Measurements from ENCODE around the gene C1orf74.

The C1orf74 gene

DNA sequence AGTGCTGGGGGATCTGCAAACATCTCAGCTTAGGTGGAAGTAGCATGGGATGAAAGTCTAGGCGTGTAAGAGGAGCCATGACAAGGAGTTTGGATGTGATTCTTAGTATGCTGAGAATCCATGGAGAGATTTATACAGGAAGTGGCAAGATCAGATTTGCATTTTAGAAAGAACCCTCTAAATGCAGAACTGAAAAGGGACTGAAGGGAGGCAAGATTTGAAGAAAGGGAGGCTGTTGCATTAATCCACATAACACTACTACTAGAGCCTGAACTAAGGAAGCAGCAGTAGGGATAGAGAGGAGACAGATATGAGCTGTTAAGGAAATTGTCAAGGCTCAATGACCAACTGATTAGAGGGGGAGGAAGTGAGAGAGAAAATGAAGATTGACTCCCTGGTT is 9.8 kb downstream of the C1orf74 start:
- Histone ChIP-seq H3K27ac (ENCODE audit: low read depth, low read length) (no peak overlapping the region), H2BK15ac (replicated peaks; ENCODE audit: low read depth) (no peak overlapping the region), H3K18ac (ENCODE audit: low read length) (no peak overlapping the region), H3K4ac (ENCODE audit: low read depth, low read length) (no peak overlapping the region), H3K9ac (ENCODE audit: low read length) (no peak overlapping the region), H3K36me3 (ENCODE audit: control insufficient read depth, insufficient read depth, low read length) (no peaks in the 10 kb centered on the region), H2BK5ac (ENCODE audit: low read length) (no peak overlapping the region), H3K79me2 (ENCODE audit: control insufficient read depth, insufficient read depth, low read length) (no peaks in the 10 kb centered on the region), H3K56ac (ENCODE audit: low read length) (no peak overlapping the region), H3K4me1 (ENCODE audit: control insufficient read depth, low read depth, low read length) (no peaks in the 10 kb centered on the region), H4K8ac (ENCODE audit: low read depth, low read length) (no peak overlapping the region), H2BK120ac (ENCODE audit: low read depth, low read length) (no peak overlapping the region), H3K4me2 (ENCODE audit: low read length) (no peak overlapping the region), H3K4me3 (ENCODE audit: low read length) (no peak overlapping the region), H3K23ac (ENCODE audit: low read length) (no peak overlapping the region), H3K79me1 (ENCODE audit: low read length) (no peaks in the 10 kb centered on the region), H2AK5ac (ENCODE audit: low read length) (no peak overlapping the region), H4K5ac (ENCODE audit: low read length) (no peak overlapping the region), H3K27me3 (ENCODE audit: insufficient read depth, low read length, poor library complexity) (no peaks in the 10 kb centered on the region)
- DNase-seq, result no peak
- no CpG with 5 or more reads among the region's 1 CpG for WGBS (ENCODE audit: extremely low coverage, insufficient coverage, low lambda C conversion rate)

DNA sequence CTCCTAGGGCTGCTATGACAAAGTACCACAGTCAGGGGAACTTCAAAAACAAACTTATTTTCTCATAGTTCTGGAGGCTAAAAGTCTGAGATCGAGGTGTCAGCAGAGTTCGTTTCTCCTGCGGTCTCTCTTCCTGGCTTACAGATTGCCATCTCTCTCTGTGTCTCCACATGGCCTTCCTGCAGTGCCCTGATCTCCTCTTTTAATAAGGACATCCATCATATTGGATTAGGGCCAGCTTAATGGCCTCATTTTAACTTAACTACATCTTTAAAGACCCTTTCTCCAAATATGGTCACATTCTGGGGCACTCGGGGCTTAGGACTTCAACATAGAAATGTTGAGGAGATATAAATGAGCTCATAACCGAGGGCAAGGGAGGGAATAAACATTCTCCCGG is 12.2 kb downstream of the C1orf74 start:
- no peak overlapping the region for H3K4me2 ChIP-seq (ENCODE audit: low read length)
- H3K79me1 ChIP-seq (ENCODE audit: low read length), result no peaks in the 10 kb centered on the region
- no peaks in the 10 kb centered on the region for H3K79me2 ChIP-seq (ENCODE audit: control insufficient read depth, insufficient read depth, low read length)
- no peak overlapping the region for H3K4me3 ChIP-seq (ENCODE audit: low read length)
- no CpG with 5 or more reads among the region's 6 CpGs for WGBS (ENCODE audit: extremely low coverage, insufficient coverage, low lambda C conversion rate)
- DNase-seq, result no peak
- no peak overlapping the region for H2BK5ac ChIP-seq (ENCODE audit: low read length)
- H3K23ac ChIP-seq (ENCODE audit: low read length), result no peak overlapping the region
- H2BK15ac ChIP-seq (replicated peaks; ENCODE audit: low read depth), result no peak overlapping the region
- no peak overlapping the region for H2AK5ac ChIP-seq (ENCODE audit: low read length)
- H4K8ac ChIP-seq (ENCODE audit: low read depth, low read length), result no peak overlapping the region
- H3K4ac ChIP-seq (ENCODE audit: low read depth, low read length), result no peak overlapping the region
- no peak overlapping the region for H4K5ac ChIP-seq (ENCODE audit: low read length)
- H3K4me1 ChIP-seq (ENCODE audit: control insufficient read depth, low read depth, low read length), result peaks cover 5% of the 10 kb centered on the region
- H3K18ac ChIP-seq (ENCODE audit: low read length), result no peak overlapping the region
- H3K36me3 ChIP-seq (ENCODE audit: control insufficient read depth, insufficient read depth, low read length), result no peaks in the 10 kb centered on the region
- no peak overlapping the region for H3K56ac ChIP-seq (ENCODE audit: low read length)
- no peak overlapping the region for H2BK120ac ChIP-seq (ENCODE audit: low read depth, low read length)
- no peaks in the 10 kb centered on the region for H3K27me3 ChIP-seq (ENCODE audit: insufficient read depth, low read length, poor library complexity)
- H3K27ac ChIP-seq (ENCODE audit: low read depth, low read length), result no peak overlapping the region
- H3K9ac ChIP-seq (ENCODE audit: low read length), result no peak overlapping the region

DNA sequence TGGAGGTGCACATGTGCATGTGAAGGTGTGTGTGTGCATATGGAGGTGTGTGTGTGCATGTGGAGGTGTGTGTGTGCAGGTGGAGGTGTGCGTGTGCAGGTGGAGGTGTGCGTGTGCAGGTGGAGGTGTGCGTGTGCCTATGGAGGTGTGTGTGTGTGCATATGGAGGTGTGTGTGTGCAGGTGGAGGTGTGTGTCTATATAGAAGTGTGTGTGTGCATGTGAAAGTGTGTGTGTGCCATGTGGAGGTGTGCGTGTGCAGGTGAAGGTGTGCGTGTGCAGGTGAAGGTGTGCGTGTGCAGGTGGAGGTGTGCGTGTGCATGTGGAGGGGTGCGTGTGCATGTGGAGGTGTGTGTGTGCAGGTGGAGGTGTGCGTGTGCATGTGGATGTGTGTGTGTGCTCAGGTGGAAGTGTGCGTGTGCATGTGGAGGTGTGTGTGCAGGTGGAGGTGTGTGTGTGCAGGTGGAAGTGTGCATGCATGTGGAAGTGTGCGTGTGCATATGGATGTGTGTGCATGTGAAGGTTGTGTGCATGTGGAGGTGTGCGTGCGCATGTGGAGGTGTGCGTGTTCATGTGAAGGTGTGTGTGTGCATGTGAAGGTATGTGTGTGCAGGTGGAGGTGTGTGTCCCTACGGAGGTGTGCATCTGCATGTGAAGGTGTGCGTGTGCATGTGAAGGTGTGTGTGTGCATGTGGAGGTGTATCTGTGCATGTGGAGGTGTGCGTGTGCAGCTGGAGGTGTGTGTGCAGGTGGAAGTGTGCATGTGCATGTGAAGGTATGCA is 13.5 kb downstream of the C1orf74 start:
- no peak overlapping the region for H3K9ac ChIP-seq (ENCODE audit: low read length)
- H3K4me1 ChIP-seq (ENCODE audit: control insufficient read depth, low read depth, low read length), result peaks cover 5% of the 10 kb centered on the region
- no peak overlapping the region for H3K56ac ChIP-seq (ENCODE audit: low read length)
- no peak overlapping the region for H2BK15ac ChIP-seq (replicated peaks; ENCODE audit: low read depth)
- H3K18ac ChIP-seq (ENCODE audit: low read length), result no peak overlapping the region
- H3K4ac ChIP-seq (ENCODE audit: low read depth, low read length), result no peak overlapping the region
- no peak overlapping the region for H4K8ac ChIP-seq (ENCODE audit: low read depth, low read length)
- H3K4me3 ChIP-seq (ENCODE audit: low read length), result no peak overlapping the region
- no peaks in the 10 kb centered on the region for H3K36me3 ChIP-seq (ENCODE audit: control insufficient read depth, insufficient read depth, low read length)
- no peak overlapping the region for H2BK5ac ChIP-seq (ENCODE audit: low read length)
- H3K23ac ChIP-seq (ENCODE audit: low read length), result no peak overlapping the region
- DNase-seq, result no peak
- no peak overlapping the region for H3K4me2 ChIP-seq (ENCODE audit: low read length)
- H2BK120ac ChIP-seq (ENCODE audit: low read depth, low read length), result no peak overlapping the region
- no CpG with 5 or more reads among the region's 17 CpGs for WGBS (ENCODE audit: extremely low coverage, insufficient coverage, low lambda C conversion rate)
- no peaks in the 10 kb centered on the region for H3K79me2 ChIP-seq (ENCODE audit: control insufficient read depth, insufficient read depth, low read length)
- H3K79me1 ChIP-seq (ENCODE audit: low read length), result no peaks in the 10 kb centered on the region
- H3K27me3 ChIP-seq (ENCODE audit: insufficient read depth, low read length, poor library complexity), result no peaks in the 10 kb centered on the region
- no peak overlapping the region for H3K27ac ChIP-seq (ENCODE audit: low read depth, low read length)
- H4K5ac ChIP-seq (ENCODE audit: low read length), result no peak overlapping the region
- no peak overlapping the region for H2AK5ac ChIP-seq (ENCODE audit: low read length)

DNA sequence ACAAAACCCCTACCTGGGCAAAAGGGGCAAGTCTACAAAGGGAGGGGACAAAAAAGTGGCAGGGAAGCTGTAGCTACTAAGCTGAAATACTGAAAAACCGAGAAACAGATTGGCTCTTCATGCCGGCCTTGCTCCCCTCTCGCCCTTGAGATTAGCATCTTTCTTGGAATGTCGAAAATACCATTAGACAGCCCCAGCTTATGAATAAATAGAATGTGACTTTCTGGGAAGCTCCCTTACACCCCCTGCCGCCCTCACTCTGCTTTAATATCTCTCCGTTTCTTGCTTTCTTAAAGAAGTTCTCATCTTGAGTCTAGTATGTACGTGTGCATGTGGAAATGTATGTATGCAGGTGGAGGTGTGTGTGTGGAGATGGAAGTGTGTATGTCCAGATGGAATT is 14.4 kb downstream of the C1orf74 start:
- Histone ChIP-seq H2BK15ac (replicated peaks; ENCODE audit: low read depth) (no peak overlapping the region), H2BK120ac (ENCODE audit: low read depth, low read length) (no peak overlapping the region), H3K27ac (ENCODE audit: low read depth, low read length) (no peak overlapping the region), H2AK5ac (ENCODE audit: low read length) (no peak overlapping the region), H4K5ac (ENCODE audit: low read length) (no peak overlapping the region), H3K36me3 (ENCODE audit: control insufficient read depth, insufficient read depth, low read length) (no peaks in the 10 kb centered on the region), H3K79me2 (ENCODE audit: control insufficient read depth, insufficient read depth, low read length) (no peaks in the 10 kb centered on the region), H3K18ac (ENCODE audit: low read length) (no peak overlapping the region), H3K4me3 (ENCODE audit: low read length) (no peak overlapping the region), H3K9ac (ENCODE audit: low read length) (no peak overlapping the region), H3K4ac (ENCODE audit: low read depth, low read length) (no peak overlapping the region), H3K56ac (ENCODE audit: low read length) (no peak overlapping the region), H3K23ac (ENCODE audit: low read length) (no peak overlapping the region), H3K4me1 (ENCODE audit: control insufficient read depth, low read depth, low read length) (peaks cover 5% of the 10 kb centered on the region), H3K4me2 (ENCODE audit: low read length) (no peak overlapping the region), H4K8ac (ENCODE audit: low read depth, low read length) (no peak overlapping the region), H2BK5ac (ENCODE audit: low read length) (no peak overlapping the region), H3K79me1 (ENCODE audit: low read length) (no peaks in the 10 kb centered on the region), H3K27me3 (ENCODE audit: insufficient read depth, low read length, poor library complexity) (no peaks in the 10 kb centered on the region)
- WGBS (ENCODE audit: extremely low coverage, insufficient coverage, low lambda C conversion rate), result no CpG with 5 or more reads among the region's 7 CpGs
- DNase-seq, result no peak

DNA sequence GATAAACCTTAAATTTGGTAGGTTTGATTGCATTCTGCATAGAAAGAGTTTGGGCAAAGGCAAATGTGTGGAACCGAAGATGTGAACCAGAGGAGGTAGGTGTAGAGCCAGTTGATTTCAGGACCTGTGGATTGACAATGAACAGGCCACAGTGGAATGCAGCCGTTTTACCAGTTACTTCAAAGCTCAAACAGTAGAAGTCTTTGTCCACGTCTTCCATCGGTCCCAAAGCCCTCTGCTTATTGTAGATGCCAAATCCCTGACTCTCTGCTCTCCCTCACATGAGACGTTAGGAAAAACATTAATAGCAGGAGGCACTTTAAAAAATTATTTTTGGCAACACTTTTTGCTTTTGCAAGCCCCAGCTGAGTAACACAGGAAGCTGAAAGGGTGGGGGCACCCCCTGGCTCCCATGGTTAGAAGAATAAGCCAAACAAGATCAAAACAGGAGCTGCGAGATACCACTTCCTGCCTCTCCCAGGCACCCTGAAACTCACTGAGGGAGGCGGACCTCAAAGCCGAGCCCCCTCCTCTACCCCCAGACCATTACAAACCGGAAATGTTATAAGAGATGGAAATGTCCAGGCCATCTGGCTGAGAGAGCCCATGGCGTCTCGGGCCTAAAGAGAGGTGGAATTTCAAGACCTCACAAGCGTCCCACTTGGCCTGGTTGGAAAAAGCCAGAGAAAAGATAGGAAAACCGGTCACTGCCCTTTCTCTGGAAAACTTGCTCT is 15.0 kb downstream of the C1orf74 start:
- H3K79me1 ChIP-seq (ENCODE audit: low read length), result no peaks in the 10 kb centered on the region
- H3K56ac ChIP-seq (ENCODE audit: low read length), result peak overlapping the region; percentile 1
- H3K4me2 ChIP-seq (ENCODE audit: low read length), result no peak overlapping the region
- no peaks in the 10 kb centered on the region for H3K79me2 ChIP-seq (ENCODE audit: control insufficient read depth, insufficient read depth, low read length)
- no peak overlapping the region for H3K18ac ChIP-seq (ENCODE audit: low read length)
- H3K4me1 ChIP-seq (ENCODE audit: control insufficient read depth, low read depth, low read length), result peaks cover 5% of the 10 kb centered on the region
- H4K5ac ChIP-seq (ENCODE audit: low read length), result no peak overlapping the region
- no peak overlapping the region for H2AK5ac ChIP-seq (ENCODE audit: low read length)
- no peak overlapping the region for H3K4ac ChIP-seq (ENCODE audit: low read depth, low read length)
- no peaks in the 10 kb centered on the region for H3K27me3 ChIP-seq (ENCODE audit: insufficient read depth, low read length, poor library complexity)
- H3K36me3 ChIP-seq (ENCODE audit: control insufficient read depth, insufficient read depth, low read length), result no peaks in the 10 kb centered on the region
- DNase-seq, result peak; percentile 34
- no peak overlapping the region for H2BK120ac ChIP-seq (ENCODE audit: low read depth, low read length)
- H3K23ac ChIP-seq (ENCODE audit: low read length), result no peak overlapping the region
- no peak overlapping the region for H3K4me3 ChIP-seq (ENCODE audit: low read length)
- no peak overlapping the region for H2BK15ac ChIP-seq (replicated peaks; ENCODE audit: low read depth)
- WGBS (ENCODE audit: extremely low coverage, insufficient coverage, low lambda C conversion rate), result no CpG with 5 or more reads among the region's 13 CpGs
- no peak overlapping the region for H4K8ac ChIP-seq (ENCODE audit: low read depth, low read length)
- H3K27ac ChIP-seq (ENCODE audit: low read depth, low read length), result no peak overlapping the region
- no peak overlapping the region for H3K9ac ChIP-seq (ENCODE audit: low read length)
- no peak overlapping the region for H2BK5ac ChIP-seq (ENCODE audit: low read length)

Measured in mesendoderm (in vitro differentiated cells).